SK-N-SH (cell line): ENCODE data around the gene CLDN7. TPM values are rescaled to one million over a fixed set of nuclear protein-coding genes. Genes with fewer than 3 reads are reported as not detected.
A peak's percentile ranks its signal among the peaks of the same experiment; 100 is the strongest.

Source experiments
- CTCF ChIA-PET: fragments of 300-600, 350-600 bp; formaldehyde crosslinking; extraction: SDS; loops from one replicate; lab custom pipeline; 2021; lab: Yijun Ruan, JAX
- POLR2A ChIA-PET: fragments of 350-600 bp; sonication (Branson Sonifier 250); formaldehyde crosslinking; extraction: SDS; loops from one replicate; lab custom pipeline; 2020; ENCODE audit warnings: antibody characterized with exemption, inconsistent platforms; lab: Yijun Ruan, JAX
- DNase-seq: peaks from one replicate; pipeline ENCODE4 v3.0.0; 2012
- H2AFZ ChIP-seq: fragments of 200-600 bp; sonication (generic); 2 replicates; pipeline ENCODE4 v1.8.1; 2016; ENCODE audit warnings: antibody characterized with exemption, mild to moderate bottlenecking, low read depth
- H3F3A ChIP-seq: fragments of 200-600 bp; sonication (generic); replicated peaks from 2 replicates; pipeline ENCODE3; 2016; ENCODE audit warnings: antibody characterized with exemption, mild to moderate bottlenecking; ENCODE audit not compliant: insufficient read depth
- H3K27ac ChIP-seq, 2 experiments: fragments of 200-500 bp in 1 of 2; fragments of 200-600 bp in 1 of 2; sonication (Bioruptor generic) in 1 of 2; sonication (generic), shearing (Covaris generic) in 1 of 2; 2 replicates each; pipeline versions ENCODE4 v1.5.1 to v1.6.1; 2014 to 2016; ENCODE audit warnings: low read depth in 2 of 2, inconsistent platforms in 1 of 2, low read length in 1 of 2, mild to moderate bottlenecking in 1 of 2, mixed read lengths in 1 of 2
- H3K27me3 ChIP-seq: fragments of 200-600 bp; sonication (generic), shearing (Covaris generic); 2 replicates; pipeline ENCODE4 v1.6.1; 2016; ENCODE audit warnings: mixed run types; ENCODE audit not compliant: insufficient read depth
- H3K36me3 ChIP-seq, 2 experiments: fragments of 200-500 bp in 1 of 2; fragments of 200-600 bp in 1 of 2; sonication (Bioruptor generic) in 1 of 2; sonication (generic) in 1 of 2; replicated peaks in 1 of 2; 2 replicates each; pipeline versions ENCODE3 to v1.5.1; 2014 to 2016; ENCODE audit warnings: low read length in 1 of 2, mild to moderate bottlenecking in 1 of 2; ENCODE audit not compliant: insufficient read depth in 2 of 2, control insufficient read depth in 1 of 2
- H3K4me1 ChIP-seq, 2 experiments: fragments of 200-500 bp in 1 of 2; fragments of 200-600 bp in 1 of 2; sonication (Bioruptor generic) in 1 of 2; sonication (generic), shearing (Covaris generic) in 1 of 2; 2 replicates each; pipeline versions ENCODE4 v1.5.1 to v1.6.1; 2014 to 2016; ENCODE audit warnings: low read depth in 1 of 2, low read length in 1 of 2, mixed run types in 1 of 2; ENCODE audit not compliant: insufficient read depth in 2 of 2, control insufficient read depth in 1 of 2
- H3K4me2 ChIP-seq: fragments of 200-600 bp; sonication (generic), shearing (Covaris generic); 2 replicates; pipeline ENCODE4 v1.6.1; 2017; ENCODE audit warnings: mixed run types
- H3K4me3 ChIP-seq, 2 experiments: fragments of 200-500 bp in 1 of 2; fragments of 200-600 bp in 1 of 2; sonication (Bioruptor generic) in 1 of 2; sonication (generic), shearing (Covaris generic) in 1 of 2; 2 replicates each; pipeline versions ENCODE4 v1.5.1 to v1.8.1; 2014 to 2016; ENCODE audit warnings: low read depth in 2 of 2, inconsistent platforms in 1 of 2, low read length in 1 of 2, mild to moderate bottlenecking in 1 of 2, mixed read lengths in 1 of 2, moderate library complexity in 1 of 2
- H3K79me2 ChIP-seq: fragments of 200-600 bp; sonication (generic); 2 replicates; pipeline ENCODE4 v1.8.1; 2017; ENCODE audit warnings: mild to moderate bottlenecking; ENCODE audit not compliant: insufficient read depth
- H3K9ac ChIP-seq: fragments of 200-600 bp; sonication (generic); 2 replicates; pipeline ENCODE4 v1.6.1; 2017; ENCODE audit warnings: mixed run types
- H3K9me2 ChIP-seq: fragments of 200-600 bp; sonication (generic); 2 replicates; pipeline ENCODE4 v1.6.1; 2017; ENCODE audit warnings: mixed run types
- H3K9me3 ChIP-seq: fragments of 200-600 bp; sonication (generic); 2 replicates; pipeline ENCODE4 v1.6.1; 2017; ENCODE audit warnings: mixed run types, mild to moderate bottlenecking, moderate library complexity
- H4K20me1 ChIP-seq: fragments of 200-600 bp; sonication (generic); 2 replicates; pipeline ENCODE4 v1.6.1; 2017; ENCODE audit warnings: mild to moderate bottlenecking, mixed run types; ENCODE audit not compliant: insufficient read depth
- CHD2 ChIP-seq: fragments of 150-350 bp; IDR thresholded peaks from 2 replicates; pipeline ENCODE4 v1.6.1; 2018; ENCODE audit warnings: low read length; ENCODE audit not compliant: partially characterized antibody
- ELF1 ChIP-seq: IDR thresholded peaks from 2 replicates; pipeline ENCODE4 v1.4.0; 2012
- EP300 ChIP-seq, 2 experiments: IDR thresholded peaks; 2 replicates each; pipeline versions ENCODE4 v1.4.0 to v1.6.1; 2012; ENCODE audit warnings: borderline replicate concordance in 1 of 2, low read depth in 1 of 2, low read length in 1 of 2
- FOSL2 ChIP-seq: IDR thresholded peaks from 2 replicates; pipeline ENCODE4 v1.4.0; 2012; ENCODE audit warnings: low read depth, mild to moderate bottlenecking, moderate library complexity, borderline replicate concordance
- FOXJ3 ChIP-seq: sonication (generic); formaldehyde crosslinking; IDR thresholded peaks from 2 replicates; pipeline ENCODE4 v1.5.1; 2020; ENCODE audit warnings: mild to moderate bottlenecking, missing genetic modification reagents
- FOXM1 ChIP-seq: IDR thresholded peaks from 2 replicates; pipeline ENCODE4 v1.4.0; 2012; ENCODE audit warnings: low read depth, mild to moderate bottlenecking
- GABPA ChIP-seq: IDR thresholded peaks from 2 replicates; pipeline ENCODE4 v1.4.0; 2012; ENCODE audit warnings: low read depth, mild to moderate bottlenecking
- IRF3 ChIP-seq: fragments of 150-350 bp; IDR thresholded peaks from 2 replicates; pipeline ENCODE4 v1.6.1; 2016; ENCODE audit warnings: mild to moderate bottlenecking, low read depth, low read length
- JUND ChIP-seq: IDR thresholded peaks from 2 replicates; pipeline ENCODE4 v1.4.0; 2012
- NFIC ChIP-seq: IDR thresholded peaks from 2 replicates; pipeline ENCODE4 v1.4.0; 2012; ENCODE audit warnings: borderline replicate concordance
- NRF1 ChIP-seq: IDR thresholded peaks from 2 replicates; pipeline ENCODE4 v1.6.1; 2012; ENCODE audit warnings: low read depth, mild to moderate bottlenecking, low read length
- POLR2AphosphoS5 ChIP-seq: IDR thresholded peaks from 2 replicates; pipeline ENCODE4 v1.6.1; 2012; ENCODE audit warnings: low read depth, low read length
- REST ChIP-seq: IDR thresholded peaks from 2 replicates; pipeline ENCODE4 v1.6.1; 2012; ENCODE audit warnings: mild to moderate bottlenecking, low read depth, low read length, moderate library complexity
- RFX5 ChIP-seq: IDR thresholded peaks from 2 replicates; pipeline ENCODE4 v1.6.1; 2012; ENCODE audit warnings: mild to moderate bottlenecking, improper control_type of control experiment, low read length
- SIN3A ChIP-seq: IDR thresholded peaks from 2 replicates; pipeline ENCODE4 v1.6.1; 2012; ENCODE audit warnings: low read depth, mild to moderate bottlenecking, low read length, moderate library complexity, borderline replicate concordance
- TAF1 ChIP-seq: IDR thresholded peaks from 2 replicates; pipeline ENCODE4 v1.6.1; 2012; ENCODE audit warnings: low read depth, mild to moderate bottlenecking, low read length, moderate library complexity, borderline replicate concordance
- TCF12 ChIP-seq: IDR thresholded peaks from 2 replicates; pipeline ENCODE4 v1.4.0; 2012
- TEAD4 ChIP-seq: IDR thresholded peaks from 2 replicates; pipeline ENCODE4 v1.4.0; 2012; ENCODE audit warnings: mild to moderate bottlenecking, borderline replicate concordance; ENCODE audit not compliant: insufficient read depth
- YY1 ChIP-seq: IDR thresholded peaks from 2 replicates; pipeline ENCODE4 v1.4.0; 2012; ENCODE audit warnings: low read depth, mild to moderate bottlenecking
- WGBS: methylation state at CpG from one replicate; pipeline ENCODE4 v1.1.6; 2017; ENCODE audit warnings: low lambda C conversion rate; 5-methylcytosine and 5-hydroxymethylcytosine counted together
- polyA plus RNA-seq, 3 experiments: library from polyadenylated mRNA; depleted of rRNA; stranded (reverse); fragments of >200 nt; gene quantifications; 2 replicates each; pipeline ENCODE4 v1.2.3, GENCODE V29; 2012

CLDN7 gene
- polyA plus RNA-seq, 1 of the 3 experiments (the other 2 are of a cell fraction), result 5.0 TPM

GRCh38 chr17:7251661-7252175 lies 10.6 kb downstream of the CLDN7 start, which contains the start of gene CTDNEP1:
Gene CTDNEP1 (minus strand): TSS chr17:7251734. CDS start chr17:7251296, 438 bp downstream.
- CTCF ChIA-PET, result interaction anchor here (0.6 to 1.6 kb wide), 8 partner anchors 9 to 309 kb away, joined by 3 to 14 read pairs (median 4); no protein-coding TSS in a partner anchor
- POLR2A ChIA-PET, result interaction anchor here (0.7 to 1.6 kb wide), 4 partner anchors 9 to 427 kb away, joined by 3 to 7 read pairs (median 6); partner anchors contain the start of genes GABARAP and PHF23

More at GRCh38 chr17:7251661-7252175, 10.6 kb downstream of the CLDN7 start, which contains the start of gene CTDNEP1:
- peak; percentile 96 for DNase-seq
- TF ChIP-seq TCF12 (no peak), TEAD4 (no peak), ELF1 (peak; percentile 62; the same call in 1 of the 2 replicates), TAF1 (peak; percentile 89), NRF1 (peak; percentile 68), GABPA (peak; percentile 91), RFX5 (no peak), REST (no peak; the same call in 1 of the 2 replicates), JUND (no peak), EP300 (IDR thresholded peaks at IDR 0.05; ENCODE audit: borderline replicate concordance in 1 of 2, low read depth in 1 of 2, low read length in 1 of 2) (peak in 1 of 2 experiments; percentile 18; a peak in 1 of 4 replicates), YY1 (peak; percentile 94), FOXM1 (no peak), FOSL2 (no peak), FOXJ3 (no peak), NFIC (no peak), CHD2 (peak; percentile 41), SIN3A (0 out of 2 replicates have a peak, but pooled peaks have one; percentile 23), POLR2AphosphoS5 (peak; percentile 64; the same call in 1 of the 2 replicates), IRF3 (no peak)
- Histone ChIP-seq H4K20me1 (no peaks in the 10 kb centered on the region), H3K9ac (peak within 1 kb of the TSS; percentile 94), H3K9me2 (no peaks in the 10 kb centered on the region), H3K36me3 (peaks cover 17 to 19% of the 10 kb centered on the region in 2 experiments), H3K4me1 (peaks cover 9 to 23% of the 10 kb centered on the region in 2 experiments; a peak in 3 of 4 replicates), H3K9me3 (no peaks in the 10 kb centered on the region), H3K4me3 (peak within 1 kb of the TSS; percentile 81 to 95), H2AFZ (peak within 1 kb of the TSS; percentile 91), H3K79me2 (peaks cover 63% of the 10 kb centered on the region), H3F3A (peaks cover 10% of the 10 kb centered on the region), H3K27ac (peak within 1 kb of the TSS; percentile 97 to 99), H3K4me2 (peak within 1 kb of the TSS; percentile 95), H3K27me3 (no peaks in the 10 kb centered on the region)
- WGBS, result 1% methylated on average over 27 of the region's 41 CpGs
